OCI-LY3 (cell line): Measurements from ENCODE around the gene ZP2.
"Not testable (repeated sequence)": the region's sequence is repeated elsewhere in the genome, so short reads cannot be mapped to it uniquely, and the experiment has no call there.

Source experiments
- H2AFZ ChIP-seq: fragments of 200-600, 300-600 bp; shearing (Covaris generic); 2 replicates; pipeline ENCODE4 v1.6.0; 2014; ENCODE audit warnings: antibody characterized with exemption, low read depth, low read length
- H3K27ac ChIP-seq: fragments of 200-600, 300-600 bp; sonication (generic); 2 replicates; pipeline ENCODE4 v1.5.1; 2014; ENCODE audit warnings: mild to moderate bottlenecking, low read length, moderate library complexity, mixed read lengths
- H3K27me3 ChIP-seq: fragments of 200-600, 300-600 bp; sonication (generic); 2 replicates; pipeline ENCODE4 v1.6.1; 2014; ENCODE audit warnings: low read depth, low read length, mixed read lengths
- H3K36me3 ChIP-seq: fragments of 200-600, 300-600 bp; sonication (generic); replicated peaks from 2 replicates; pipeline ENCODE3; 2014; ENCODE audit warnings: low read depth, low read length, mixed read lengths
- H3K4me1 ChIP-seq: fragments of 300-600, 200-600 bp; sonication (generic); 2 replicates; pipeline ENCODE4 v1.6.1; 2014; ENCODE audit warnings: low read length, mixed read lengths
- H3K4me2 ChIP-seq: fragments of 200-600, 300-600 bp; sonication (generic); 2 replicates; pipeline ENCODE4 v1.6.1; 2014; ENCODE audit warnings: low read length, mixed read lengths
- H3K4me3 ChIP-seq: fragments of 300-600, 200-600 bp; sonication (generic); 2 replicates; pipeline ENCODE4 v1.5.1; 2014; ENCODE audit warnings: antibody characterized with exemption, mild to moderate bottlenecking, low read length, moderate library complexity
- H3K79me2 ChIP-seq: fragments of 300-600, 200-600 bp; shearing (Covaris generic); 2 replicates; pipeline ENCODE4 v1.6.1; 2014; ENCODE audit warnings: mild to moderate bottlenecking, low read length, mixed read lengths
- H3K9ac ChIP-seq: fragments of 300-600, 200-600 bp; shearing (Covaris generic); 2 replicates; pipeline ENCODE4 v1.6.0; 2014; ENCODE audit warnings: mild to moderate bottlenecking, low read length, moderate library complexity
- H3K9me3 ChIP-seq: fragments of 200-600, 300-600 bp; shearing (Covaris generic); 2 replicates; pipeline ENCODE4 v1.6.1; 2014; ENCODE audit warnings: low read length, mixed read lengths; ENCODE audit not compliant: insufficient read depth
- H4K20me1 ChIP-seq: fragments of 200-600, 300-600 bp; sonication (generic); 2 replicates; pipeline ENCODE4 v1.6.1; 2016; ENCODE audit warnings: low read length, mixed read lengths; ENCODE audit not compliant: insufficient read depth
- CTCF ChIP-seq: fragments of 200-600, 300-600 bp; sonication (generic); IDR thresholded peaks from 2 replicates; pipeline ENCODE4 v1.5.1; 2014; ENCODE audit warnings: antibody characterized with exemption, low read length, low read depth
- EZH2phosphoT487 ChIP-seq: fragments of 200-600 bp; shearing (Covaris generic); IDR thresholded peaks from 2 replicates; pipeline ENCODE4 v1.6.1; 2018; ENCODE audit warnings: antibody characterized with exemption, mixed run types, low read depth

Gene ZP2

GRCh38 chr16:21197621-21198020 is 13.8 kb downstream of the ZP2 start:
- Histone ChIP-seq H3K27ac (no peak overlapping the region), H3K4me2 (no peak overlapping the region)
- no peak for TF ChIP-seq CTCF
- no peak for TF ChIP-seq EZH2phosphoT487

GRCh38 chr16:21197112-21197511 is 14.3 kb downstream of the ZP2 start:
- no peak overlapping the region for H3K27ac ChIP-seq
- no peak overlapping the region for H3K4me3 ChIP-seq
- H3K36me3 ChIP-seq, result no peaks in the 10 kb centered on the region
- H3K9ac ChIP-seq, result no peak overlapping the region
- TF ChIP-seq EZH2phosphoT487 (no peak), CTCF (no peak)
- peaks cover 9% of the 10 kb centered on the region for H3K4me1 ChIP-seq
- H3K27me3 ChIP-seq, result peaks cover 44% of the 10 kb centered on the region
- H3K79me2 ChIP-seq, result no peaks in the 10 kb centered on the region
- no peaks in the 10 kb centered on the region for H4K20me1 ChIP-seq
- H3K9me3 ChIP-seq, result no peaks in the 10 kb centered on the region
- no peak overlapping the region for H3K4me2 ChIP-seq
- H2AFZ ChIP-seq, result no peak overlapping the region

More at GRCh38 chr16:21197621-21198020, 13.8 kb downstream of the ZP2 start:
- peaks cover 9% of the 10 kb centered on the region for H3K4me1 ChIP-seq
- no peak overlapping the region for H3K9ac ChIP-seq
- H4K20me1 ChIP-seq, result no peaks in the 10 kb centered on the region
- no peaks in the 10 kb centered on the region for H3K9me3 ChIP-seq
- no peak overlapping the region for H2AFZ ChIP-seq
- no peaks in the 10 kb centered on the region for H3K79me2 ChIP-seq
- no peak overlapping the region for H3K4me3 ChIP-seq
- H3K27me3 ChIP-seq, result peaks cover 49% of the 10 kb centered on the region
- no peaks in the 10 kb centered on the region for H3K36me3 ChIP-seq

- H3K79me2 ChIP-seq, H3K9ac ChIP-seq: not testable (repeated sequence)
Measured at GRCh38 chr16:21195330-21195729, 16.0 kb downstream of the ZP2 start.

GRCh38 chr16:21194771-21195301 is 16.5 kb downstream of the ZP2 start:
- TF ChIP-seq EZH2phosphoT487 (no peak), CTCF (no peak)
- H3K4me2 ChIP-seq, result peak overlapping the region; percentile 27; the same call in 1 of the 2 replicates

More at GRCh38 chr16:21195330-21195729, 16.0 kb downstream of the ZP2 start:
- not testable (repeated sequence) for H3K9me3 ChIP-seq, H4K20me1 ChIP-seq, H3K36me3 ChIP-seq, H3K4me1 ChIP-seq, H3K4me3 ChIP-seq, H3K27ac ChIP-seq, H2AFZ ChIP-seq
- peaks cover 37% of the 10 kb centered on the region for H3K27me3 ChIP-seq
- peak overlapping the region; percentile 27; the same call in 1 of the 2 replicates for H3K4me2 ChIP-seq

More at GRCh38 chr16:21194771-21195301, 16.5 kb downstream of the ZP2 start:
- no peak overlapping the region for H3K9ac ChIP-seq
- no peaks in the 10 kb centered on the region for H3K79me2 ChIP-seq
- no peaks in the 10 kb centered on the region for H3K36me3 ChIP-seq
- no peaks in the 10 kb centered on the region for H4K20me1 ChIP-seq
- no peaks in the 10 kb centered on the region for H3K9me3 ChIP-seq
- H3K4me1 ChIP-seq, result peaks cover 9% of the 10 kb centered on the region
- H3K27me3 ChIP-seq, result peaks cover 36% of the 10 kb centered on the region
- no peak overlapping the region for H3K4me3 ChIP-seq
- H3K27ac ChIP-seq, result no peak overlapping the region
- H2AFZ ChIP-seq, result no peak overlapping the region
